ENCODE data around the gene PRICKLE2. TPM values are rescaled to one million over a fixed set of nuclear protein-coding genes. Genes with fewer than 3 reads are reported as not detected.

PRICKLE2 gene
- total RNA-seq, 1 donor from 2014 or later, result 5.1 TPM

GRCh38 chr3:64125561-64125960 lies 99.7 kb downstream of the PRICKLE2 start:
- no peak for DNase-seq (ENCODE audit: low read depth)
- no peak for TF ChIP-seq CTCF (conservative IDR thresholded peaks at IDR 0.05; ENCODE audit: low read depth, low read length)
- H3K4me3 ChIP-seq (ENCODE audit: low read depth, low read length), result no peak overlapping the region

GRCh38 chr3:64123931-64124330 lies 101.3 kb downstream of the PRICKLE2 start:
- DNase-seq (ENCODE audit: low read depth), result no peak
- no peak overlapping the region for H3K4me3 ChIP-seq (ENCODE audit: low read depth, low read length)
- TF ChIP-seq CTCF (conservative IDR thresholded peaks at IDR 0.05; ENCODE audit: low read depth, low read length), result no peak

GRCh38 chr3:64122476-64122875 lies 102.8 kb downstream of the PRICKLE2 start:
- DNase-seq (ENCODE audit: low read depth), result no peak
- TF ChIP-seq CTCF (conservative IDR thresholded peaks at IDR 0.05; ENCODE audit: low read depth, low read length), result no peak
- H3K4me3 ChIP-seq (ENCODE audit: low read depth, low read length), result no peak overlapping the region

GRCh38 chr3:64121750-64122311 lies 103.4 kb downstream of the PRICKLE2 start:
- TF ChIP-seq CTCF (conservative IDR thresholded peaks at IDR 0.05; ENCODE audit: low read depth, low read length), result no peak
- H3K4me3 ChIP-seq (ENCODE audit: low read depth, low read length), result no peak overlapping the region
- no peak for DNase-seq (ENCODE audit: low read depth)

GRCh38 chr3:64120876-64121275 lies 104.4 kb downstream of the PRICKLE2 start:
- H3K4me3 ChIP-seq (ENCODE audit: low read depth, low read length), result no peak overlapping the region
- no peak for DNase-seq (ENCODE audit: low read depth)
- TF ChIP-seq CTCF (conservative IDR thresholded peaks at IDR 0.05; ENCODE audit: low read depth, low read length), result no peak

GRCh38 chr3:64117483-64117882 lies 107.8 kb downstream of the PRICKLE2 start:
- DNase-seq (ENCODE audit: low read depth), result no peak
- TF ChIP-seq CTCF (conservative IDR thresholded peaks at IDR 0.05; ENCODE audit: low read depth, low read length), result no peak
- no peak overlapping the region for H3K4me3 ChIP-seq (ENCODE audit: low read depth, low read length)

GRCh38 chr3:64114651-64115050 lies 110.6 kb downstream of the PRICKLE2 start:
- H3K4me3 ChIP-seq (ENCODE audit: low read depth, low read length), result no peak overlapping the region
- no peak for TF ChIP-seq CTCF (conservative IDR thresholded peaks at IDR 0.05; ENCODE audit: low read depth, low read length)
- DNase-seq (ENCODE audit: low read depth), result no peak

Data from epithelial cell of proximal tubule (primary cell).